Activated CD8-positive, alpha-beta memory T cell treated with anti-CD3 and anti-CD28 coated beads, Interleukin-2, amount 50 U/mL, for 1 hour (primary cell): ENCODE measurements around the gene KLHL2.
A peak's percentile ranks its signal among the peaks of the same experiment; 100 is the strongest.

Source experiments
- DNase-seq: peaks from one replicate; pipeline ENCODE4 v3.0.0-alpha.2; 2020; ENCODE audit errors: extremely low read depth

The KLHL2 gene

DNA sequence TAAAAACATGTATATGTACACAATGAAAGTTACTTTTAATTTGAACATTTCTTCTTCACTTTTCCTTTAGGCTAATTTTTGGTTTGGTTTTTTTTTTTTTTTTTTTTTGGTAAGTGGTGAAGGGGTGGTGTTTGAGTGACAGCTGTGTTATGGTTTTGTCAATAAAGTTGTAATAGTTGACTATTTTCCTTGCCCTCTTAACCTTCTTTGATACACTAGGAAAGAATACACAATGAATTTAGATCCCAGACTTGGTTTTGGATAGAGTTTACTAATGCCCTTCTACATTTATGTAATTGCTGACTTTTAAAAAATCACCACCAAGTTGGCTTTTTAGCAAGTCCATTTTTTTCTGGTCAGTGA lies 82.0 kb downstream of the KLHL2 start:
- no peak for DNase-seq

DNA sequence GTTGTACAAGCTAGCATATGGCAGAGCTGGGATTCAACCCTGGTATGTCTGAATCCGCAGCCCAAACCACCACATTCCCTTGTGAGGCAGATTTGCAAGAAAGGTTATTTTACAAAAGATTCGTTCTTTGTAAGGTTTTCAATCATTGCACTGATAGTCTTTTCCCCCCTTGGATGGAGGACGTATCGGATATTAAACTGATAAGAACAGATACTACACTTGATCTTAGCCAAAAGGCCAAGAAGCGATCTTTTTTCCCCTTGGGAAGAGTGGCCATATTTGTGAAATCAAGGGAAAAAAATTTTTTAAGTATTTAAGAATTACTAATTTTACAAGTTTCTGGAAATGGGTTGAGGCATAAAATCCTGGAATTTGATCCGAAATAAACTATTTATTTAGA lies 85.7 kb downstream of the KLHL2 start:
- no peak for DNase-seq

DNA sequence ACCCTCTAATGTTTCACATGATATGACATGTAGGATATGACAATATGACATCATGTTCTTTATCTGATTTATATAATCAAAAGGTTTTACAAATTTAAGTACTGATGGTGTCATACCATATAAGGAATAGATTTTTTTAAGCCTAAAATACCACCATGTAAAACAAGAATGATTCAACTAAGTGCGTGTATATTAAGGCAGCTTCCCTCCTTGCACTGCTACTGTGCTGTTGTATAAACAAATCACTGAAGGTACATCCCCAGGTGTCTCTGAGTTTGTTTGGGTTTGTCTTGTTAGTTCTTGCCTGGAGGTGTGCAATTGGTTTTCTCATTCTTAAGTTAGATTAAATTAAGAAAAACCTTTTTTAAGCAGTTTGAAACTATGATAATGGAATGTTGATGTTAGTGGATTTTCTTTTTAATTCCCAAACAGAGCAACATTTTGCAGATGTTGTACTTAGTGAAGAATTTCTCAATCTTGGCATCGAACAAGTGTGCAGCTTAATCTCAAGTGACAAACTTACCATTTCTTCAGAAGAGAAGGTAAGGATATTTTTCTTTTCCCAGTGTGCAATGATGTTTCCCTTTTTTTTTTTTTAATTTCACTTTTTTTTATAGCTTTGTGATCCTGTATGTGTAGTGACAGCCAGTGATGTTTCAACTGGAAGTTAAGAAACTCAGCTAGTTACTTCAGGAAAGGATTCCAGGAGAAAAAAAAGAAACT lies 86.7 kb downstream of the KLHL2 start:
- DNase-seq, result no peak

GRCh38 chr4:165294907-165295306 lies 87.5 kb downstream of the KLHL2 start:
- no peak for DNase-seq

DNA sequence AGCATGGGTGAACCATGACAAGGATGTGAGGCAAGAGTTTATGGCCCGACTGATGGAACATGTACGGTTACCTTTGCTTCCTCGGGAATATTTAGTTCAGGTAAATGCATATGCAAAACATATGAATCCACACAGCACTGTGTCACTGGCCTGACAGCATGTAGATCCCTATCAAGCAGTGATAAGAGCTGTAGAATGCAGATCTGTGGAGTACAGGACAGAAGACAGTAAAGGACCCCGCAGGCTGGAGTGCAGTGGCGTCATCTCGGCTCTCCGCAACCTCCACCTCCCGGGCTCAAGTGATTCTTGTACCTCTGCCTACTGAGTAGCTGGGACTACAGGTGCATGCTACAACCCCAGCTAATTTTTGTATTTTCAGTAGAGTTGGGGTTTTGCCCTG lies 90.3 kb downstream of the KLHL2 start:
- DNase-seq, result no peak

DNA sequence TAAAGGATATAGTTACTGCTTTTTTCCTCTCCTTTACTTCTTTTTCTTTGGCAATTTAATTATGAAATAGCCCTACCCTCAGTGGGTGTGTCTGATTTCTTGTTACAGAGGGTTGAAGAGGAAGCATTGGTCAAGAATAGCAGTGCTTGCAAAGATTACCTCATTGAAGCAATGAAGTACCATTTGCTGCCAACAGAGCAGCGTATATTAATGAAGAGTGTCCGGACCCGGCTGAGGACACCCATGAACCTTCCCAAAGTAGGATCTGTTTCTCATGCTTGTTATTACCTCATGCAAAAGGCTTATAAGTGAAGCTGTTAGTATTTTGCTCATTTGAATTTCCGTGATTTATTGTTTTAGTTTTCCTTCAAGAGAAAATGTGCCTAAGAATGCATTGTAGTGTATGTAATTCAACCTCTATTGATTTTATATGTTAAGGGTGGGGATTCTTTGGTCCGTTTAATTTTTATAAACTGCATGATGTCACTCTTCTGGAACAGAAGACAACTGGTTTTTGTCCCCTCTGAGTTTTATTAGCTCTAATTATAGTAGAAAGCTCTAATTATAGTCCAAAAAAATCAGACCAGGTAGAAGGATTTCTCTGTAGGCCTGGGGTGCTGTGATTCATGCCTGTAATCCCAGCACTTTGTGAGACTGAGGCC lies 92.2 kb downstream of the KLHL2 start:
- DNase-seq, result no peak

DNA sequence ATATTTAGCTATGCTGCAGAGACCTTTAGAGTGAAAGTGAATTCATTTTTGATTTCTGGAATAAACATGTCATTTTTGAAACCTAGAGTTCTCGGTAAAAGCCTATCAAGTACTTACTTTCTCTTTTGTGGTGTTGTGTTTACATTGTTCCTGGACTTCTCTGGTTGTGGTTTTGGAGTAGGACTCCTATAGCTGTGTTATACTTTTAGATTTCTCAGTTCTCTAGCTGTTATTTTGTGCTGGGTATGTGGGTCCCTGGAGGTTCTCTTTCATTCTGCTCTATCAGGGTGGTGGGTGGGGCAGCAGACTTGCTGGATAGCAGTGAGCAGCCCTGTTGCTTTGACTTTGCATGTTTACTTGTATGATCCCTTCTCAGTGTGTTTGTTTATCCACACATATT lies 94.5 kb downstream of the KLHL2 start:
- no peak for DNase-seq

DNA sequence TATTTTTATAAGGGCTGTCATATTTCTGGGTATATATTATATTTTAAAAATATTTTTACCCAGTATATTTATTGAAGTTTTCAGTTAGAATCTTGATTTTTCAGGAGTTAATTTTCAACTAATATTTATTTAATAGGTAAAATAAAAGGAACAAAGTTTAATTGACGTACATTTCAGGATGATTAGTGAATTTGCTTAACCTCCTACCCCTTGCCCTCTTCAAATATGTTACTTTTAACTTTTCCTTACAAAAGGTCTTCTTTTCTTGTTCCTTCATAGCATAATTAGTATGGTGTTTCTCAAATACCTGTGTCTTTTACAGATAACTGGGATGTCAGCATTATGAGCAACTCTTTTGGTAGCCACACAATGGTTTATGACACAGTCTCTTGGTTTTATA lies 95.3 kb downstream of the KLHL2 start:
- DNase-seq, result no peak

- DNase-seq, result no peak
Observed at GRCh38 chr4:165308166-165308565, 100.8 kb downstream of the KLHL2 start.

GRCh38 chr4:165308606-165309005 lies 101.2 kb downstream of the KLHL2 start:
- no peak for DNase-seq

GRCh38 chr4:165309456-165309855 lies 102.1 kb downstream of the KLHL2 start:
- DNase-seq, result no peak

DNA sequence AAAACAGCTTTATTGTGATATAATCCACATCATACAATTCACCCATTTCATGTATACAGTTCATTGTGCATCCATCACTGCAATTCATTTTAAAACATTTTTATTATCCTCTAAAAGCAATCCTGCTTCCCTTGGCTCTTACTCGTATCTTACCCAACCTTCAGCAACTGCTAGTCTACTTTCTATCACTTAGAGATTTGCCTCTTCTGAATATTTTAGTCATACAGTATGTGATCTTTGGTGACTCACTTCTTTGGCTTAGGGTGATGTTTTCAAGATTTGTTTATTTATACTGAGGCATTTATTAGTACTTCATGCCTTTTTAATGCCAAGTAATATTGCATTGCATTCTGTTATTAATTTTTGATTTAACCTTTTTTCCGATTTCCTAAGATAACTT lies 105.1 kb downstream of the KLHL2 start:
- no peak for DNase-seq

GRCh38 chr4:165319030-165319429 lies 111.7 kb downstream of the KLHL2 start:
- DNase-seq, result no peak

- DNase-seq, result no peak
Observed at GRCh38 chr4:165319509-165319908, 112.1 kb downstream of the KLHL2 start.

DNA sequence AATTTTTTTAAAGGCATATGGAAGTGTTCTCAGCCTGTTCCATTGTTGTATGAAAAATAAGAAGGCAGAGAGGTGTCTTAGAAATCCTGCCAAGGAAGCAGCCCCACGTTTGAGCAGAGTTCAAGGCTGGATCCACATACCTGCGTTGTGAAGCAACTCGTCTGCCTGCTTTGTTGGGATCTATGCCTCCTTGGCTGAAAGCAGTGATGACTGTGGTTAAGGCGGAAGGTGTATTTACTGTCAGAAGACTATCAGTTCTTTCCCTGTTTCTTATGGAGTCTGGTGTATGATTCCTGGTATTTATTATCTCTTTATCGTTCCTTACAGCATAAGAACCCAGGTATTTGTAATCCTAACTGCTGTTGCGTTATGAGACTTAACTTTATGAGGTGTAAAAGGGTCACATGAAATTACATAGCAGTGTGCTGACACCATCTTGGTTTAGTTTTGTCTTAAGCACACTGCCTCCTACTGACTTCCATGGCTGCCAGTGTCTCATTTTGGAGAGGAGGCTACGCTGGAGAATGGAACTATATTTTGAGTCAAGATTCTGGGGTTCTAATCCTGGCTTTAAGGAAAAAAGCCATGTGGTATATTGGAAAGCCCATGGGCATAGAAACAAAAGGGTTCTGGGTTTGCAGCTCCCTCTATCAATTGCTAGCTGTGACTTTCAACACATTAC lies 117.0 kb downstream of the KLHL2 start:
- DNase-seq, result no peak

- DNase-seq, result no peak
Observed at GRCh38 chr4:165324918-165325304, 117.5 kb downstream of the KLHL2 start.

GRCh38 chr4:165325732-165326512 lies 118.6 kb downstream of the KLHL2 start:
- DNase-seq, result no peak

- DNase-seq, result no peak
Observed at GRCh38 chr4:165326831-165327210, 119.5 kb downstream of the KLHL2 start.

DNA sequence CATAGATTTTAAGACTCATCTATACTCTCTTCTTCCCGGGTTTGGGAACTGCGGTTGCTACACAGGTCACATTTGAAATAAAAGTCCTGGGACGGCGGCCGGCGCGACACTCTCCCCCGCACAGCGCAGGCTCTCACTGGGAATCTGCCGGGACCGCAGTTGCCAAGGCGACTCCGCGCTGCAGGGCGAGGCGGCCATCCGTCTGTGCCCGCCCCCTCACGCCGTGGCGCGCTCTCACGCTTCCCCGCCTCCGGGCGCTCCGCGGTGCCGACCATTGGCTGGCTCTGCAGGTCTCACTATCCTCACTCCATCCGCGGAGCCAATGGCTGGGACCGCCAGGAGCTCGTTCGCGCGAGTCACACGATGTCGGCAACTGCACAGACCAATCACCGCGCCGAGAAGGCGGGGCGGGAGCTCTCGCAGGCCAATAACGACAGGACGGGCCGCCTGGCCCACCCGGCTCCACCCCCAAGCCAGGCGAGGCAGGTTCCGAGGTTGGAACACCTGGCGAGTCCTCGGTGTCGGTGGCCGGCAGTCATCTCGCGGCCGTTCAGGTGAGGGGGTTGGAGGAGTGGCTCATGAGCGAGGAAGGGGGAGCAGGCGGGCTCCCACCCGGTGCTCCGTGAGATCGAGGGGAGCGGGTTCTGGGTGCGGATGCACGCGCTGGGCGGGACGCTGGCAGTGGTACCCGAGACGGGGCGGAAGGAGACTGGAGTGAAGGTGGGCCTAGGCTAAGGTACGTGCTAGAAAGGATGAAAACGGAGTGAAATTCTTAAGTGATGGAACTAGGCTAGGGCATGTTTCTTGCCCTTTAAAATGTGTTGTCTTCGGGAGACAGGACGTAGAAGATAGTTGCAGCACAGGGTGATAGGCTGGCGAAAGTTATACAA lies 120.1 kb downstream of the KLHL2 start, which contains the start of gene MSMO1:
MSMO1 (plus strand) TSS at position 459 of the 890 bp plus-strand sequence. CDS start 5,702 bp downstream, outside the sequence.
- peak; percentile 92 for DNase-seq

DNA sequence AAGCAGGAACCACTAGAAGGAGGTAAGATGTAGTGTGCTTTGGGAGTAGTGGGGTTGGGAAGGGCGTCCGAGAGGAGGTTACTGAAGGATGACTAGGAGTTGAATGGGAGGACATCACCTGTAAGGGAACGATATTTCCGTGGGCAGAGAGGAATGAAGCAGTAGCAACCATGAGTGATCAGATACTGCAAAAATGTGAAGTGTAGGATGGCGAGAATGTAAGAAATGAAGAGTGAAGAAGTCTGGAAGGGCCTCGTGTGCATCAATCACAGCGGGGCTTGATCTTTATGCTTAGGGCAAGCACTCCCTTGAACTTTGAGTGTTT lies 120.7 kb downstream of the KLHL2 start:
- no peak for DNase-seq

DNA sequence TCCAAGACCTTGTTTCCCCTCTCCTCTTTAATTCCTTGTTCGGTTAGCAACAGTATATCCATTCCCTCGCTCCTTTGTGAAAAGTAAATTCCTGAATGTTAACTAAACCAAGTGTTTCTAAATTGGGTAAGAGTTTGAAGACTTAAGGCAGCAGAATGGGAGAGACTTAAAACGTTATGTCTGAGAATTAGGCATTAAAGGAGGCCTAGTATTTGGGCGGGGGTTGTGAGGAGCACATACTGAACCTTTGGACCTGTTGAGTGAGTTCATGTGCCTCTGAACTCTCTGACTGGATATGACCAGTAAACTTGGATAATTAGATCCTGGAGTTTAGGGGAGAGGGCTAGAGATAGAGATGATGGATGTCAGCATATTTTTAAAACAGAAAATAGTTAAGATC lies 121.3 kb downstream of the KLHL2 start:
- DNase-seq, result no peak
